Panc1 (cell line): ENCODE measurements around the gene SVOP. TPM values are rescaled to one million over a fixed set of nuclear protein-coding genes. Genes with fewer than 3 reads are reported as not detected.
"Not testable (repeated sequence)": the region's sequence is repeated elsewhere in the genome, so short reads cannot be mapped to it uniquely, and the experiment has no call there.

Experiments
- ATAC-seq: fragments of 200-7000 bp; cut with Tn5 transposase; 2 replicates; pipeline ENCODE4 v1.9.1; 2020; ENCODE audit warnings: mild to moderate bottlenecking, moderate library complexity
- BruUV-seq: library from RNA; stranded (reverse); fragments of 400-500 nt; replicated peaks from 2 replicates; lab custom pipeline; 2021; lab: Mats Ljungman, UMichigan
- CTCF ChIA-PET: fragments of 300-600 bp; sonication (Branson Sonifier 250); formaldehyde crosslinking; loops from one replicate; lab custom pipeline; 2022; ENCODE audit warnings: antibody characterized with exemption; lab: Charles Lee
- POLR2A ChIA-PET: fragments of 300-600 bp; sonication (Branson Sonifier 250); formaldehyde crosslinking; loops from one replicate; lab custom pipeline; 2022; ENCODE audit warnings: antibody characterized with exemption; lab: Charles Lee
- DNase-seq: peaks from one replicate; pipeline ENCODE4 v3.0.0-alpha.2; 2010; ENCODE audit warnings: low read depth, low spot score
- H3K27ac ChIP-seq: 2 replicates; pipeline ENCODE4 v1.5.1; 2011; ENCODE audit warnings: mild to moderate bottlenecking, low read length, inconsistent platforms
- H3K27me3 ChIP-seq: fragments of 200-500 bp; sonication (Bioruptor generic); 2 replicates; pipeline ENCODE4 v1.6.0; 2014; ENCODE audit warnings: low read length, inconsistent platforms; ENCODE audit not compliant: control insufficient read depth, insufficient read depth
- H3K36me3 ChIP-seq: fragments of 200-500 bp; sonication (Bioruptor generic); 2 replicates; pipeline ENCODE4 v1.5.1; 2014; ENCODE audit warnings: inconsistent platforms, mild to moderate bottlenecking, low read length, moderate library complexity; ENCODE audit not compliant: control insufficient read depth, insufficient read depth
- H3K4me1 ChIP-seq: 2 replicates; pipeline ENCODE4 v1.5.1; 2011; ENCODE audit warnings: inconsistent platforms, mild to moderate bottlenecking, low read length, moderate library complexity; ENCODE audit not compliant: control insufficient read depth, insufficient read depth
- H3K4me3 ChIP-seq, 2 experiments: 2 replicates each; pipeline ENCODE4 v1.5.1; 2011 to 2012; ENCODE audit warnings: low read depth in 2 of 2, low read length in 2 of 2, mild to moderate bottlenecking in 2 of 2, inconsistent platforms in 1 of 2, moderate library complexity in 1 of 2
- H3K9me3 ChIP-seq: fragments of 200-500 bp; sonication (Bioruptor generic); 2 replicates; pipeline ENCODE4 v1.5.1; 2014; ENCODE audit warnings: low read depth, mild to moderate bottlenecking, inconsistent platforms, low read length, moderate library complexity; ENCODE audit not compliant: control insufficient read depth, insufficient read depth
- POLR2AphosphoS5 ChIP-seq: IDR thresholded peaks from 2 replicates; pipeline ENCODE4 v1.6.1; 2012; ENCODE audit warnings: mild to moderate bottlenecking, low read depth, low read length, moderate library complexity
- SIN3A ChIP-seq: IDR thresholded peaks from 2 replicates; pipeline ENCODE4 v1.6.1; 2012; ENCODE audit warnings: low read depth, mild to moderate bottlenecking, low read length, moderate library complexity, borderline replicate concordance; ENCODE audit not compliant: insufficient read depth
- TCF7L2 ChIP-seq: IDR thresholded peaks from 2 replicates; pipeline ENCODE4 v1.6.1; 2011; ENCODE audit warnings: mild to moderate bottlenecking, low read depth, low read length, inconsistent platforms
- in situ Hi-C: cut with HindIII; loops from 2 replicates; pipeline ENCODE4 v1.10.0; 2016; ENCODE audit warnings: low sequenced_read_pairs, low pct_unique_long_range_greater_than_20kb
- intact Hi-C: fragments of 100-400 bp; cut with micrococcal nuclease; formaldehyde crosslinking; loops from one replicate; pipeline ENCODE4 v1.10.0; 2022; ENCODE audit not compliant: unreplicated experiment
- total RNA-seq: library from RNA; stranded (reverse); gene quantifications from one replicate; pipeline ENCODE4 v1.2.1, GENCODE V29; 2021; ENCODE audit not compliant: unreplicated experiment
- TF ChIP-seq, protein P1 (sequence below), 2 experiments: IDR thresholded peaks; 2 replicates each; pipeline ENCODE4 v1.6.1; 2011 to 2012; ENCODE audit warnings: low read depth in 2 of 2, control low read depth in 1 of 2, low read length in 1 of 2, mild to moderate bottlenecking in 1 of 2, moderate library complexity in 1 of 2; ENCODE audit not compliant: insufficient read depth in 1 of 2
- TF ChIP-seq, protein P2 (sequence below): fragments of 450-650 bp; IDR thresholded peaks from 2 replicates; pipeline ENCODE4 v1.5.1; 2017; ENCODE audit warnings: mild to moderate bottlenecking

Gene SVOP
- total RNA-seq, 1 experiment from 2014 or later, result not detected

DNA sequence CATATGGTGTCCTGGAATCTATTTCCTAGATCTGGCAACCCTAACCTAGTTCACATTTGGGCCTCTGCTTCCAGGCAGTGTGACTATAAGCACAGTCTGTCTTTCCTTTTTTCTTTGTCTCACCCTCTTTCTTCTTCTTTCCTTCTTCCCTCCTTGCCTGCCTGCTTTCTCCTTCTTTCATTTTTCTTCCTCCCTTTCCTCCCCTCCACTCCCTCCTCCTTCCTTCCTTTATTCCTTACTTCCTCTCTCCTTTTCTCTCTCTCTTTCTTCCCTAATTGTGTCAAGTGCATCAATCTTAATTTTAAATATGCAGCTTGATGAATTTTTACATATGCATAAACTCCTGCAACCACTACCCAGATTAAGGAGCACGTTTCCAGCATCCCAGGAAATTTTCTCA is 145.6 kb downstream of the SVOP start:
- Histone ChIP-seq H3K36me3 (no peaks in the 10 kb centered on the region), H3K27me3 (no peaks in the 10 kb centered on the region), H3K4me3 (no peak overlapping the region), H3K4me1 (no peaks in the 10 kb centered on the region), H3K9me3 (no peaks in the 10 kb centered on the region), H3K27ac (no peak overlapping the region)
- POLR2A ChIA-PET, result no interaction called here
- DNase-seq, result no peak
- no peak for ATAC-seq
- TF ChIP-seq TCF7L2, result no peak
- TF ChIP-seq, protein P1, sequence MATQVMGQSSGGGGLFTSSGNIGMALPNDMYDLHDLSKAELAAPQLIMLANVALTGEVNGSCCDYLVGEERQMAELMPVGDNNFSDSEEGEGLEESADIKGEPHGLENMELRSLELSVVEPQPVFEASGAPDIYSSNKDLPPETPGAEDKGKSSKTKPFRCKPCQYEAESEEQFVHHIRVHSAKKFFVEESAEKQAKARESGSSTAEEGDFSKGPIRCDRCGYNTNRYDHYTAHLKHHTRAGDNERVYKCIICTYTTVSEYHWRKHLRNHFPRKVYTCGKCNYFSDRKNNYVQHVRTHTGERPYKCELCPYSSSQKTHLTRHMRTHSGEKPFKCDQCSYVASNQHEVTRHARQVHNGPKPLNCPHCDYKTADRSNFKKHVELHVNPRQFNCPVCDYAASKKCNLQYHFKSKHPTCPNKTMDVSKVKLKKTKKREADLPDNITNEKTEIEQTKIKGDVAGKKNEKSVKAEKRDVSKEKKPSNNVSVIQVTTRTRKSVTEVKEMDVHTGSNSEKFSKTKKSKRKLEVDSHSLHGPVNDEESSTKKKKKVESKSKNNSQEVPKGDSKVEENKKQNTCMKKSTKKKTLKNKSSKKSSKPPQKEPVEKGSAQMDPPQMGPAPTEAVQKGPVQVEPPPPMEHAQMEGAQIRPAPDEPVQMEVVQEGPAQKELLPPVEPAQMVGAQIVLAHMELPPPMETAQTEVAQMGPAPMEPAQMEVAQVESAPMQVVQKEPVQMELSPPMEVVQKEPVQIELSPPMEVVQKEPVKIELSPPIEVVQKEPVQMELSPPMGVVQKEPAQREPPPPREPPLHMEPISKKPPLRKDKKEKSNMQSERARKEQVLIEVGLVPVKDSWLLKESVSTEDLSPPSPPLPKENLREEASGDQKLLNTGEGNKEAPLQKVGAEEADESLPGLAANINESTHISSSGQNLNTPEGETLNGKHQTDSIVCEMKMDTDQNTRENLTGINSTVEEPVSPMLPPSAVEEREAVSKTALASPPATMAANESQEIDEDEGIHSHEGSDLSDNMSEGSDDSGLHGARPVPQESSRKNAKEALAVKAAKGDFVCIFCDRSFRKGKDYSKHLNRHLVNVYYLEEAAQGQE (IDR thresholded peaks at IDR 0.05; ENCODE audit: insufficient read depth in 1 of 2, low read depth in 2 of 2, low read length in 1 of 2), result no peak
- no peak for TF ChIP-seq SIN3A
- TF ChIP-seq, protein P2, sequence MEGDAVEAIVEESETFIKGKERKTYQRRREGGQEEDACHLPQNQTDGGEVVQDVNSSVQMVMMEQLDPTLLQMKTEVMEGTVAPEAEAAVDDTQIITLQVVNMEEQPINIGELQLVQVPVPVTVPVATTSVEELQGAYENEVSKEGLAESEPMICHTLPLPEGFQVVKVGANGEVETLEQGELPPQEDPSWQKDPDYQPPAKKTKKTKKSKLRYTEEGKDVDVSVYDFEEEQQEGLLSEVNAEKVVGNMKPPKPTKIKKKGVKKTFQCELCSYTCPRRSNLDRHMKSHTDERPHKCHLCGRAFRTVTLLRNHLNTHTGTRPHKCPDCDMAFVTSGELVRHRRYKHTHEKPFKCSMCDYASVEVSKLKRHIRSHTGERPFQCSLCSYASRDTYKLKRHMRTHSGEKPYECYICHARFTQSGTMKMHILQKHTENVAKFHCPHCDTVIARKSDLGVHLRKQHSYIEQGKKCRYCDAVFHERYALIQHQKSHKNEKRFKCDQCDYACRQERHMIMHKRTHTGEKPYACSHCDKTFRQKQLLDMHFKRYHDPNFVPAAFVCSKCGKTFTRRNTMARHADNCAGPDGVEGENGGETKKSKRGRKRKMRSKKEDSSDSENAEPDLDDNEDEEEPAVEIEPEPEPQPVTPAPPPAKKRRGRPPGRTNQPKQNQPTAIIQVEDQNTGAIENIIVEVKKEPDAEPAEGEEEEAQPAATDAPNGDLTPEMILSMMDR, result no peak
- BruUV-seq, result no TSS peak
- in situ Hi-C loops, result no loop called here
- intact Hi-C loops, result no loop called here
- CTCF ChIA-PET, result interaction anchor here (0.7 kb wide), 1 partner anchor 170 kb away, joined by 3 read pairs; no protein-coding TSS in a partner anchor

DNA sequence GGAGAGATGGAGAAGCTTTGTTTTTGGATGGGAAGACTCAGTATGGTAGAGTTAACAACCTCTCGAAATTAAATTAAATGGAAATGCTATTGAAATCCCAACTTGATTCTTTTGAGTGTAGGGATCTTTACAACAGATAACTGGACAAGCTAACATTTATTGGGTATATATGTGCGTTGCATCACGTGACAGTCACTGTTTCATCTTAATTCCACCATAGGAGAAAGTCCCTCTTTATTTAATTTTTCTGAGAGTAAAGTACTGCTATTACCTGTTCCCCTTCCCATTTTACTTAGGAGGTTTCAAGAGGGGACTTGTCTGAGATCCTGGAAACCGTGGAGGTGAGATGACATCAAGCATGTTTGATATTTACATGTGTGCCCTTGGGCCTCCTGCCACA is 152.1 kb downstream of the SVOP start:
- intact Hi-C loops, result no loop called here
- BruUV-seq, result no TSS peak
- ChIA-PET CTCF (no interaction called here), POLR2A (interaction anchor here (0.7 kb wide), 1 partner anchor 157 kb away, joined by 4 read pairs; no protein-coding TSS in a partner anchor)
- TF ChIP-seq SIN3A (no peak), TCF7L2 (no peak), POLR2AphosphoS5 (no peak)
- TF ChIP-seq, protein P2, result no peak
- TF ChIP-seq, protein P1 (IDR thresholded peaks at IDR 0.05; ENCODE audit: insufficient read depth in 1 of 2, low read depth in 2 of 2, low read length in 1 of 2), result no peak
- ATAC-seq, result no peak
- no peaks in the 10 kb centered on the region for H3K36me3 ChIP-seq
- DNase-seq, result no peak
- H3K9me3 ChIP-seq, result no peaks in the 10 kb centered on the region
- H3K4me1 ChIP-seq, result no peaks in the 10 kb centered on the region
- in situ Hi-C loops, result no loop called here
- H3K4me3 ChIP-seq, result no peak overlapping the region
- H3K27me3 ChIP-seq, result no peaks in the 10 kb centered on the region
- no peak overlapping the region for H3K27ac ChIP-seq

GRCh38 chr12:108866083-108866482 is 154.8 kb downstream of the SVOP start:
- H3K27ac ChIP-seq, BruUV-seq, intact Hi-C loops, DNase-seq, H3K4me3 ChIP-seq, H3K9me3 ChIP-seq, in situ Hi-C loops, ATAC-seq, POLR2A ChIA-PET, H3K4me1 ChIP-seq, CTCF ChIA-PET, H3K27me3 ChIP-seq, H3K36me3 ChIP-seq: not testable (repeated sequence)
